Measurements from ENCODE around the gene SERPINA9.

Gene SERPINA9

DNA sequence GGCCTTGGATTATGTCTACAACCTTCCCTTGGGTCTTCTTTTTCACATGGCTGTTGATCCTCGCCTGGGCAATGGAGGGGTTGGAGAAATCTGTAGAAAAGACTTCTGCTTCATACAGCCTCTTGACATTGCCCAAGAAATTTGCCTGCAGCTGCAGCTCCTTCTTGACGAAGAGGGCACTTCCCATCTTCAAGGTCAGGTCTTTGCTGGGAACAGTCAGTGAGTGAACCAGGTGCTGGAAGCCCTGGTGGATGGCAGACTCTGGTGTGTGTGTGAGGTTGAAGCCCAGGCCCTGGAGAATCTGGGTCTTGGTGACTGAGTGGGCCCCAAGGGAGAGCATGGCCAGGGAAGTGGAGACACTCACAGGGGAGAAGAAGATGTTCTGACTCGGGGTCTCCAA is 6.7 kb downstream of the SERPINA9 start:
- no peak for TF ChIP-seq OSR1 (CRISPR knock-in tag; IDR thresholded peaks at IDR 0.05)
- TF ChIP-seq TCF4 (CRISPR knock-in tag; IDR thresholded peaks at IDR 0.05; ENCODE audit: borderline replicate concordance) = no peak
- no peak for TF ChIP-seq ZNF70 (CRISPR knock-in tag; IDR thresholded peaks at IDR 0.05)
- no peak for TF ChIP-seq ZFP3 (CRISPR knock-in tag; IDR thresholded peaks at IDR 0.05)
- no peak for TF ChIP-seq ARNTL (CRISPR knock-in tag; IDR thresholded peaks at IDR 0.05; ENCODE audit: borderline replicate concordance, low read depth)
- TF ChIP-seq, protein P1, sequence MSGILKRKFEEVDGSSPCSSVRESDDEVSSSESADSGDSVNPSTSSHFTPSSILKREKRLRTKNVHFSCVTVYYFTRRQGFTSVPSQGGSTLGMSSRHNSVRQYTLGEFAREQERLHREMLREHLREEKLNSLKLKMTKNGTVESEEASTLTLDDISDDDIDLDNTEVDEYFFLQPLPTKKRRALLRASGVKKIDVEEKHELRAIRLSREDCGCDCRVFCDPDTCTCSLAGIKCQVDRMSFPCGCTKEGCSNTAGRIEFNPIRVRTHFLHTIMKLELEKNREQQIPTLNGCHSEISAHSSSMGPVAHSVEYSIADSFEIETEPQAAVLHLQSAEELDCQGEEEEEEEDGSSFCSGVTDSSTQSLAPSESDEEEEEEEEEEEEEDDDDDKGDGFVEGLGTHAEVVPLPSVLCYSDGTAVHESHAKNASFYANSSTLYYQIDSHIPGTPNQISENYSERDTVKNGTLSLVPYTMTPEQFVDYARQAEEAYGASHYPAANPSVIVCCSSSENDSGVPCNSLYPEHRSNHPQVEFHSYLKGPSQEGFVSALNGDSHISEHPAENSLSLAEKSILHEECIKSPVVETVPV (CRISPR knock-in tag; IDR thresholded peaks at IDR 0.05) = no peak
- TF ChIP-seq TOX (CRISPR knock-in tag; IDR thresholded peaks at IDR 0.05; ENCODE audit: borderline replicate concordance) = no peak
- TF ChIP-seq ZNF565 (CRISPR knock-in tag; conservative IDR thresholded peaks at IDR 0.05; ENCODE audit: low read depth) = no peak
- no peak for TF ChIP-seq BACH2 (CRISPR knock-in tag; IDR thresholded peaks at IDR 0.05; ENCODE audit: borderline replicate concordance)
- TF ChIP-seq, protein P2, sequence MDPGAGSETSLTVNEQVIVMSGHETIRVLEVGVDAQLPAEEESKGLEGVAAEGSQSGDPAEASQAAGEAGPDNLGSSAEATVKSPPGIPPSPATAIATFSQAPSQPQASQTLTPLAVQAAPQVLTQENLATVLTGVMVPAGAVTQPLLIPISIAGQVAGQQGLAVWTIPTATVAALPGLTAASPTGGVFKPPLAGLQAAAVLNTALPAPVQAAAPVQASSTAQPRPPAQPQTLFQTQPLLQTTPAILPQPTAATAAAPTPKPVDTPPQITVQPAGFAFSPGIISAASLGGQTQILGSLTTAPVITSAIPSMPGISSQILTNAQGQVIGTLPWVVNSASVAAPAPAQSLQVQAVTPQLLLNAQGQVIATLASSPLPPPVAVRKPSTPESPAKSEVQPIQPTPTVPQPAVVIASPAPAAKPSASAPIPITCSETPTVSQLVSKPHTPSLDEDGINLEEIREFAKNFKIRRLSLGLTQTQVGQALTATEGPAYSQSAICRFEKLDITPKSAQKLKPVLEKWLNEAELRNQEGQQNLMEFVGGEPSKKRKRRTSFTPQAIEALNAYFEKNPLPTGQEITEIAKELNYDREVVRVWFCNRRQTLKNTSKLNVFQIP (CRISPR knock-in tag; IDR thresholded peaks at IDR 0.05; ENCODE audit: borderline replicate concordance, low read depth) = no peak
- TF ChIP-seq ZC3H10 (CRISPR knock-in tag; IDR thresholded peaks at IDR 0.05) = no peak
- ATAC-seq = no peak

DNA sequence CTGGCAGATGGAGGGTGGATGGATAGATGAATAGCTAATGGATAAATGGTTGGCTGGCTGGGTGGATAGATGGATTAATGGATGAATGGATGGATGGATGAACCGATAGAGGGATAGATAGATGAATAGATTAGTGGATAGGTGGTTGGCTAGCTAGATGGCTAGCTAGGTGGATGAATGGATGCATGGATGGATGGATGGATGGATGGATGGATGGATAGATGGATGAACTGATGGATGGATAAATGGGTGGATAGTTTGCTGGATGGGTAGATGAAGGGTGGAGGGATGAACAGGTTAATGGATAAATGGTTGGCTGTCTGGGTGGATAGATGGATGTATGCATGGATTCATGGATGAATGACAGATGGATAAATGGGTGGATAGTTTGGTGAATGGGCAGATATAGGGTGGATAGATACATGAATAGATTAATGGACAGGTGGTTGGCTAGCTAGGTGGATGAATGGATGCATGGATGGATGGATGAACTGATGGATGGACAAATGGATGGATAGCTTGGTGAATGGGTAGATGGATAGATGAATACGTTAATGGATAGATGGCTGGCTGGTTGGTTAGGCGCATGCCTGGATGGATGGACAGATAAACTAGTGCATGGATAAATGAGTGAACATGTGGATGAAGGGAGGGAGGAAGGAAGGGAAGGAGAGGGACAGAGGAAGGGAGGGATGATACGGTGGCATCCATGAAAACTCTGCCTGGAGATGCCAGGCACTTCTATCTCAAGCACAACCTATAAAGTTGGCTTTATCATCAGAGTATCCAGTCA is 8.1 kb downstream of the SERPINA9 start:
- TF ChIP-seq PPARA (CRISPR knock-in tag; IDR thresholded peaks at IDR 0.05; ENCODE audit: borderline replicate concordance) (no peak), TCF4 (CRISPR knock-in tag; IDR thresholded peaks at IDR 0.05; ENCODE audit: borderline replicate concordance) (no peak), CSDC2 (CRISPR knock-in tag; IDR thresholded peaks at IDR 0.05) (no peak), OSR1 (CRISPR knock-in tag; IDR thresholded peaks at IDR 0.05) (no peak), ZFP3 (CRISPR knock-in tag; IDR thresholded peaks at IDR 0.05) (no peak), GLIS3 (CRISPR knock-in tag; IDR thresholded peaks at IDR 0.05) (no peak), SNAI2 (CRISPR knock-in tag; IDR thresholded peaks at IDR 0.05) (no peak), ZNF565 (CRISPR knock-in tag; conservative IDR thresholded peaks at IDR 0.05; ENCODE audit: low read depth) (no peak), BACH2 (CRISPR knock-in tag; IDR thresholded peaks at IDR 0.05; ENCODE audit: borderline replicate concordance) (no peak), TOX (CRISPR knock-in tag; IDR thresholded peaks at IDR 0.05; ENCODE audit: borderline replicate concordance) (no peak), ZNF70 (CRISPR knock-in tag; IDR thresholded peaks at IDR 0.05) (no peak)
- TF ChIP-seq, protein P2 (CRISPR knock-in tag; IDR thresholded peaks at IDR 0.05; ENCODE audit: borderline replicate concordance, low read depth) = no peak
- TF ChIP-seq, protein P1 (CRISPR knock-in tag; IDR thresholded peaks at IDR 0.05) = no peak
- TF ChIP-seq, protein P3, sequence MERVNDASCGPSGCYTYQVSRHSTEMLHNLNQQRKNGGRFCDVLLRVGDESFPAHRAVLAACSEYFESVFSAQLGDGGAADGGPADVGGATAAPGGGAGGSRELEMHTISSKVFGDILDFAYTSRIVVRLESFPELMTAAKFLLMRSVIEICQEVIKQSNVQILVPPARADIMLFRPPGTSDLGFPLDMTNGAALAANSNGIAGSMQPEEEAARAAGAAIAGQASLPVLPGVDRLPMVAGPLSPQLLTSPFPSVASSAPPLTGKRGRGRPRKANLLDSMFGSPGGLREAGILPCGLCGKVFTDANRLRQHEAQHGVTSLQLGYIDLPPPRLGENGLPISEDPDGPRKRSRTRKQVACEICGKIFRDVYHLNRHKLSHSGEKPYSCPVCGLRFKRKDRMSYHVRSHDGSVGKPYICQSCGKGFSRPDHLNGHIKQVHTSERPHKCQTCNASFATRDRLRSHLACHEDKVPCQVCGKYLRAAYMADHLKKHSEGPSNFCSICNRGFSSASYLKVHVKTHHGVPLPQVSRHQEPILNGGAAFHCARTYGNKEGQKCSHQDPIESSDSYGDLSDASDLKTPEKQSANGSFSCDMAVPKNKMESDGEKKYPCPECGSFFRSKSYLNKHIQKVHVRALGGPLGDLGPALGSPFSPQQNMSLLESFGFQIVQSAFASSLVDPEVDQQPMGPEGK (CRISPR knock-in tag; IDR thresholded peaks at IDR 0.05; ENCODE audit: borderline replicate concordance) = no peak
- TF ChIP-seq, protein P4, sequence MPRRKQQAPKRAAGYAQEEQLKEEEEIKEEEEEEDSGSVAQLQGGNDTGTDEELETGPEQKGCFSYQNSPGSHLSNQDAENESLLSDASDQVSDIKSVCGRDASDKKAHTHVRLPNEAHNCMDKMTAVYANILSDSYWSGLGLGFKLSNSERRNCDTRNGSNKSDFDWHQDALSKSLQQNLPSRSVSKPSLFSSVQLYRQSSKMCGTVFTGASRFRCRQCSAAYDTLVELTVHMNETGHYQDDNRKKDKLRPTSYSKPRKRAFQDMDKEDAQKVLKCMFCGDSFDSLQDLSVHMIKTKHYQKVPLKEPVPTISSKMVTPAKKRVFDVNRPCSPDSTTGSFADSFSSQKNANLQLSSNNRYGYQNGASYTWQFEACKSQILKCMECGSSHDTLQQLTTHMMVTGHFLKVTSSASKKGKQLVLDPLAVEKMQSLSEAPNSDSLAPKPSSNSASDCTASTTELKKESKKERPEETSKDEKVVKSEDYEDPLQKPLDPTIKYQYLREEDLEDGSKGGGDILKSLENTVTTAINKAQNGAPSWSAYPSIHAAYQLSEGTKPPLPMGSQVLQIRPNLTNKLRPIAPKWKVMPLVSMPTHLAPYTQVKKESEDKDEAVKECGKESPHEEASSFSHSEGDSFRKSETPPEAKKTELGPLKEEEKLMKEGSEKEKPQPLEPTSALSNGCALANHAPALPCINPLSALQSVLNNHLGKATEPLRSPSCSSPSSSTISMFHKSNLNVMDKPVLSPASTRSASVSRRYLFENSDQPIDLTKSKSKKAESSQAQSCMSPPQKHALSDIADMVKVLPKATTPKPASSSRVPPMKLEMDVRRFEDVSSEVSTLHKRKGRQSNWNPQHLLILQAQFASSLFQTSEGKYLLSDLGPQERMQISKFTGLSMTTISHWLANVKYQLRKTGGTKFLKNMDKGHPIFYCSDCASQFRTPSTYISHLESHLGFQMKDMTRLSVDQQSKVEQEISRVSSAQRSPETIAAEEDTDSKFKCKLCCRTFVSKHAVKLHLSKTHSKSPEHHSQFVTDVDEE (CRISPR knock-in tag; IDR thresholded peaks at IDR 0.05) = no peak
- ATAC-seq = no peak
